Measurements from ENCODE around the gene ATP1A1.

ATP1A1 gene

DNA sequence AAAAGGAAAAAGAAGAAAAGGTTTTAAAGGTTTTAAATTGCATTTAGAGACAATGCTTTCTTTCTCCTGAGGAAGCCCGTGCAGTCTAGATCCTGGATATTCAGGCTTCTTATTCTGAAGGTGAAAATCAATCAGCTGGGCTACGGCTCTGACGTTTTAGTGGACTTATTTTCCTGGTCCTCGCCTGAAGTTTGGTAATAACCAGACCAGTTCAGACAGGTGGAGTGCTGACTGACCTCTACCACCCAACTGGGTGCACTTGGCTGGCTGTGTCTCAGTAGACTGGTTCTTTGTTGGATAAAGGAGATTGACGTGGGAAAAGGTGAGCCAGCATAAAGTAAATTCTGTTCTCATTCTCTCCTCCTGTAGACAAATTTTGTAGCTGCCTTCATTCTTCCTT is 7.2 kb upstream of the ATP1A1 start:
- no peak overlapping the region for H3K4me3 ChIP-seq (replicated peaks in 1 of 2; ENCODE audit: low read depth in 2 of 2, low read length in 2 of 2)
- no peak for DNase-seq (ENCODE audit: low read depth in 2 of 2)
- TF ChIP-seq, protein P1, sequence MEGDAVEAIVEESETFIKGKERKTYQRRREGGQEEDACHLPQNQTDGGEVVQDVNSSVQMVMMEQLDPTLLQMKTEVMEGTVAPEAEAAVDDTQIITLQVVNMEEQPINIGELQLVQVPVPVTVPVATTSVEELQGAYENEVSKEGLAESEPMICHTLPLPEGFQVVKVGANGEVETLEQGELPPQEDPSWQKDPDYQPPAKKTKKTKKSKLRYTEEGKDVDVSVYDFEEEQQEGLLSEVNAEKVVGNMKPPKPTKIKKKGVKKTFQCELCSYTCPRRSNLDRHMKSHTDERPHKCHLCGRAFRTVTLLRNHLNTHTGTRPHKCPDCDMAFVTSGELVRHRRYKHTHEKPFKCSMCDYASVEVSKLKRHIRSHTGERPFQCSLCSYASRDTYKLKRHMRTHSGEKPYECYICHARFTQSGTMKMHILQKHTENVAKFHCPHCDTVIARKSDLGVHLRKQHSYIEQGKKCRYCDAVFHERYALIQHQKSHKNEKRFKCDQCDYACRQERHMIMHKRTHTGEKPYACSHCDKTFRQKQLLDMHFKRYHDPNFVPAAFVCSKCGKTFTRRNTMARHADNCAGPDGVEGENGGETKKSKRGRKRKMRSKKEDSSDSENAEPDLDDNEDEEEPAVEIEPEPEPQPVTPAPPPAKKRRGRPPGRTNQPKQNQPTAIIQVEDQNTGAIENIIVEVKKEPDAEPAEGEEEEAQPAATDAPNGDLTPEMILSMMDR (IDR thresholded peaks at IDR 0.05; ENCODE audit: low read depth, low read length): no peak

DNA sequence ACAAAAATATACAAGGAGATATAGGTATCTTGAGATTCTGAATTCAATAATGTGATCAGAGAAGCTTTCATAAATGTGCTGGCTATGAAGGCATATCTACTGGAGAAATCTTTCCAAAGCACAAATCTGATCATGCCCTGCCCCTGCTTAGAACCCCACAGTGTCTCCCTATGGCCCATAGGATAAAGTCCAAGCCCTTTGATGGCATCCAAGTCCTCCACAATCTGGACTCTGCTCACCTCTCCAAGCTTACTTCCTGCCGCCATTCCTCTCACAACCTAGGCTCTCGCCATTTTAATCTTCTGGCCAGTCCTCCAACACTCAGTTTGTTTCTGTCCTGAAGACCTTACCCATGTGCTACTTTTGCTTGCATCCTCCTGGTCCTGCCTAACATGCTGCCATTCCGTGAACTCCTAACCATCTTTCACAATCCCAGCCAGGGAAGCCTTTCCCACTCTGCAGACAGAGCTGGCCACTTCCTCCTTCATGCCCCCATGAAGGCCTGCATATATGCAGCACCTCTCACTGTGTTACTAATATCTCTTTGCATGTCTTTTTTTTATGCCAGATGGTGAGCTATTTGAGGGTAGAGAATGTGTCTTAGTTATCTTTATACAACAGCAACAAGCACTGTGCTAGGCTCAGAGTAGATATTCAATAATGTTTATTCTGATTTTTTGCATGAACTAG is 5.6 kb upstream of the ATP1A1 start:
- no peak overlapping the region for H3K4me3 ChIP-seq (replicated peaks in 1 of 2; ENCODE audit: low read depth in 2 of 2, low read length in 2 of 2)
- no peak for DNase-seq (ENCODE audit: low read depth in 2 of 2)
- TF ChIP-seq, protein P1 (IDR thresholded peaks at IDR 0.05; ENCODE audit: low read depth, low read length): no peak

DNA sequence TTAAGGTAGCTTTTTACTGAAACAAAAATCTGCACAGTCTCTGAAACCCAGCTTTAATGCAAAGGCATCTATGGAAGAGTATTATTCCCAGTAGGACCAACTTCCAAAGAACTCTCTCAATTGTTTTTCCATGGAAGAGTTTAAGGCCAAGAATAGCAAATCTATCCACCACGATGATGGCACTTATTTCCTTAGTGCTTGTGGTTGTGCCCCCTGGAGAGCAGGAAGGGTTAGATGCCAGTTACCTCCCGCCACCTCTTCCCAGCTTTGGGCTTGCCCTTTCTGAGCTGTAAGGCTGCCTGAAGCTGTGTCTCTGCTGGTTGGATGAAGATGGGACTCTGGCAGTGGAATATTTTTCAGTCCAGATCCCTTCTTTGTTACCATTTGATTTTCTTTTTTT is 4.8 kb upstream of the ATP1A1 start:
- TF ChIP-seq, protein P1 (IDR thresholded peaks at IDR 0.05; ENCODE audit: low read depth, low read length): no peak
- DNase-seq (ENCODE audit: low read depth in 2 of 2): no peak

DNA sequence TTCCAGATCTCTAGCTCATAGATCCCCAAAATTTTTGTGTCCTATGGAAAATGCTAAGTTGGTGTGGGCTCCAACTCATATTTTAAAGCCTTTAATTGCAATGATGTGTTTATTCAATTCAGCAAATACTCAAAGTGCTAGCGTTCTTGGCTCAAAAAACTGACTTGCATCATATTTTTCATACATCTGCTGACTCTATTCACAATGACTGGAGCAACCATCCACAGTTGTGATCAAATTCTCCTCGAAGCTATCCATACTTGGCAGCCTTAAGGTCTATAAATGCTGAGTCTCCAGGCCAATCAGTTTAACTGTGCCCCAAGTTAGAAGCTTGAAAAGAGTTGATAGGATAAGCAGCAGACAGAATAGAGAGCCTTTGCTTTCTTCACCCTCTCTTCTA is 2.9 kb upstream of the ATP1A1 start:
- H3K4me3 ChIP-seq (replicated peaks in 1 of 2; ENCODE audit: low read depth in 2 of 2, low read length in 2 of 2): no peak overlapping the region
- no peak for DNase-seq (ENCODE audit: low read depth in 2 of 2)
- TF ChIP-seq, protein P1 (IDR thresholded peaks at IDR 0.05; ENCODE audit: low read depth, low read length): no peak

More for the DNA sequence above, 4.8 kb upstream of the ATP1A1 start:
- no peak overlapping the region for H3K4me3 ChIP-seq (replicated peaks in 1 of 2; ENCODE audit: low read depth in 2 of 2, low read length in 2 of 2)

DNA sequence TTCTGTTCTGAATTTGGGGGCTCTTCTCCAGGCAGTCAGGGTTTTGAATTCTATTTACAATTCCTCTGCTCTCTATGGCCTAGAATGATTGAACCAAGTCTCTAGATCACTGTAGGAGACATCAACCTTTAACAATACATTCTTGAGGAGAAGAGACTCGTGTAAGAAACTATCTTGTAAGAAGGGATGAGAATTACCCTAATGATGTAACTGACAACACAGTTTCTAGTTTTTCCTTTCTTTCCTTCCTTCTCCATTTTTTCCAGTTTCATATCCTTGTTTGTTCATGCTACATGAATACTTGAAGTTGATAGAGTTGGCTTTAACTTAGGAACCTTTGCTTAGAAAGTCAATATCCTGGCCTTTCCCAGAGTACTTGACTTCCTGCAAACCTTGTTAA is 1.3 kb upstream of the ATP1A1 start:
- no peak overlapping the region for H3K4me3 ChIP-seq (replicated peaks in 1 of 2; ENCODE audit: low read depth in 2 of 2, low read length in 2 of 2)
- TF ChIP-seq, protein P1 (IDR thresholded peaks at IDR 0.05; ENCODE audit: low read depth, low read length): no peak
- no peak for DNase-seq (ENCODE audit: low read depth in 2 of 2)

DNA sequence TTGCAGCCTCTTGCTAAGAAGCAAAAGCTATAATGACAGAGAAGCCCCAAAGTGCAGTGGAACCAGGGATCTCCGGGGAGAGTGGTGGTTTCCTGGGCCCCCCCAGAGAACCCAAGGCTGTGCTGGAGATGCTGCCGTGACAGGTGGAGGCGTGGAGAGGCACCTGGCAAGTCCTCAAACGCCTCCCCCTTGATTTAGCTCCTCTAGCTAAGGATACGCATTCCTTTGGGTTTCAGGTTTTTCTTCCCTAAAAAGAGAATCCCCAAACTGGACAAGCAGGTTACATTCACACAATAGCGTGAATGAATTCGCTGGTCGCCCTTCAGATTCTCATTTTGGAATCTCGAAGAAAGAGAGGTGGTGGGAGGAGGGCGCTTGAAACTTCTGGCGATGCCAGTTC is 853 bp upstream of the ATP1A1 start:
- TF ChIP-seq, protein P1 (IDR thresholded peaks at IDR 0.05; ENCODE audit: low read depth, low read length): no peak
- H3K4me3 ChIP-seq (replicated peaks in 1 of 2; ENCODE audit: low read depth in 2 of 2, low read length in 2 of 2): peak overlapping the region; percentile 76 to 84
- DNase-seq (ENCODE audit: low read depth in 2 of 2): no peak

All from cardiac fibroblast (primary cell).